Stimulated activated CD8-positive, alpha-beta memory T cell treated with anti-CD3 and anti-CD28 coated beads, Interleukin-4, amount 100 ng/mL, for 24 hours (primary cell): Measurements from ENCODE around the gene OS9.
A peak's percentile ranks its signal among the peaks of the same experiment; 100 is the strongest.
"Not testable (repeated sequence)": the region's sequence is repeated elsewhere in the genome, so short reads cannot be mapped to it uniquely, and the experiment has no call there.

Source experiments
- DNase-seq: peaks from one replicate; pipeline ENCODE4 v3.0.0-alpha.2; 2020; ENCODE audit warnings: low read depth

OS9 gene, protein sequence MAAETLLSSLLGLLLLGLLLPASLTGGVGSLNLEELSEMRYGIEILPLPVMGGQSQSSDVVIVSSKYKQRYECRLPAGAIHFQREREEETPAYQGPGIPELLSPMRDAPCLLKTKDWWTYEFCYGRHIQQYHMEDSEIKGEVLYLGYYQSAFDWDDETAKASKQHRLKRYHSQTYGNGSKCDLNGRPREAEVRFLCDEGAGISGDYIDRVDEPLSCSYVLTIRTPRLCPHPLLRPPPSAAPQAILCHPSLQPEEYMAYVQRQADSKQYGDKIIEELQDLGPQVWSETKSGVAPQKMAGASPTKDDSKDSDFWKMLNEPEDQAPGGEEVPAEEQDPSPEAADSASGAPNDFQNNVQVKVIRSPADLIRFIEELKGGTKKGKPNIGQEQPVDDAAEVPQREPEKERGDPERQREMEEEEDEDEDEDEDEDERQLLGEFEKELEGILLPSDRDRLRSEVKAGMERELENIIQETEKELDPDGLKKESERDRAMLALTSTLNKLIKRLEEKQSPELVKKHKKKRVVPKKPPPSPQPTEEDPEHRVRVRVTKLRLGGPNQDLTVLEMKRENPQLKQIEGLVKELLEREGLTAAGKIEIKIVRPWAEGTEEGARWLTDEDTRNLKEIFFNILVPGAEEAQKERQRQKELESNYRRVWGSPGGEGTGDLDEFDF

GRCh38 chr12:57693659-57694458 is at the start of gene OS9:
TSS of gene OS9 (plus strand) at chr12:57694132. CDS start at chr12:57694162, 30 bp downstream.
- DNase-seq: peak; percentile 85

GRCh38 chr12:57645990-57646658 is 47.8 kb upstream of the OS9 start:
- not testable (repeated sequence) for DNase-seq

DNA sequence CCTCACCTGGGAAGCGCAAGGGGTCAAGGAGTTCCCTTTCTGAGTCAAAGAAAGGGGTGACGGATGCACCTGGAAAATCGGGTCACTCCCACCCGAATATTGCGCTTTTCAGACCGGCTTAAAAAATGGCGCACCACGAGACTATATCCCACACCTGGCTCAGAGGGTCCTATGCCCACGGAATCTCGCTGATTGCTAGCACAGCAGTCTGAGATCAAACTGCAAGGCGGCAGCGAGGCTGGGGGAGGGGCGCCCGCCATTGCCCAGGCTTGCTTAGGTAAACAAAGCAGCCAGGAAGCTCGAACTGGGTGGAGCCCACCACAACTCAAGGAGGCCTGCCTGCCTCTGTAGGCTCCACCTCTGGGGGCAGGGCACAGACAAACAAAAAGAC is 47.3 kb upstream of the OS9 start:
- not testable (repeated sequence) for DNase-seq

GRCh38 chr12:57654042-57654441 is 39.9 kb upstream of the OS9 start:
- DNase-seq: no peak

- no peak for DNase-seq
These were observed 38.2 kb upstream of the OS9 start for GRCh38 chr12:57655541-57656240.

GRCh38 chr12:57656408-57656807 is 37.5 kb upstream of the OS9 start:
- DNase-seq: not testable (repeated sequence)

DNA sequence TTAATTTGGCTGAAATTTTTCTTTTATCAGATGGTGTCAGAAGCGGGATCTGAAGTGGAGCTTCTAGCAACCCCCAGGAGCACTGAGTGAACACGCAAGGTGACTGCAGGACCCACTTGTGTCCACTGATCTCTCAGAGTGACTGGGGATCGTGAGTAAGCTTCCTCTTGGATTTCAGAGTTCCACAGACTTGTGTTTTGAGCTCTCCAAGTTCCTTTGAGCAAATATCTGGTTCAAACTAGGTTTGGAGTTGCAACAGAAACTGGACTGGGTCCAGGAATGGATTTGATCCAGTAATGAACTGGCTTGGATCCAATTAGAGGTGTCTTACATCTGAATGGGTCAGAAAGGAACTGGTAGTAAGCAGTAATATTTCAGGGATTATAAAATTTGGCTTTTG is 36.2 kb upstream of the OS9 start:
- no peak for DNase-seq

GRCh38 chr12:57658890-57659289 is 35.0 kb upstream of the OS9 start:
- DNase-seq: no peak

GRCh38 chr12:57661376-57661775 is 32.6 kb upstream of the OS9 start:
- no peak for DNase-seq

DNA sequence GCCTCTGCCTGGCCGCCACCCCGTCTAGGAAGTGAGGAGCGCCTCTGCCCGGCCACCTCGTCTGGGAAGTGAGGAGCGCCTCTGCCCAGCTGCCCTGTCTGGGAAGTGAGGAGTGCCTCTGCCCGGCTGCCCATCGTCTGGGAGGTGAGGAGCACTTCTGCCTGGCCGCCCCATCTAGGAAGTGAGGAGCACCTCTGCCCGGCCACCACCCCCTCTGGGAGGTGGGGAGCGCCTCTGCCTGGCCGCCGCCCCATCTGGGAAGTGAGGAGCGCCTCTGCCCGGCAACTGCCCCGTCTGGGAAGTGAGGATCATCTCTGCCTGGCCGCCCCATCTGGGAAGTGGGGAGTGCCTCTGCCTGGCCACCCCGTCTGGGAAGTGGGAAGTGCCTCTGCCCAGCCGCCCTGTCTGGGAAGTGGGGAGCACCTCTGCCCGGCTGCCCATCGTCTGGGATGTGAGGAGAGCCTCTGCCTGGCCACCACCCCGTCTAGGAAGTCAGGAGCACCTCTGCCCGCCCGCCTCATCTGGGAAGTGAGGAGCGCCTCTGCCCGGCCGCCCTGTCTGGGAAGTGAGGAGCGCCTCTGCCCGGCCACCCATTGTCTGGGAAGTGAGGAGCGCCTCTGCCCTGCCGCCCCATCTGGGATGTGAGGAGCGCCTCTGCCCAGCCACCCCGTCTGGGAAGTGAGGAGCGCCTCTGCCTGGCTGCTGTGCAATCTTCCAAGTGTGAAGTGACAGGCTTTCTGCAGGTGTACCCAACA is 28.7 kb upstream of the OS9 start:
- DNase-seq: not testable (repeated sequence)

DNA sequence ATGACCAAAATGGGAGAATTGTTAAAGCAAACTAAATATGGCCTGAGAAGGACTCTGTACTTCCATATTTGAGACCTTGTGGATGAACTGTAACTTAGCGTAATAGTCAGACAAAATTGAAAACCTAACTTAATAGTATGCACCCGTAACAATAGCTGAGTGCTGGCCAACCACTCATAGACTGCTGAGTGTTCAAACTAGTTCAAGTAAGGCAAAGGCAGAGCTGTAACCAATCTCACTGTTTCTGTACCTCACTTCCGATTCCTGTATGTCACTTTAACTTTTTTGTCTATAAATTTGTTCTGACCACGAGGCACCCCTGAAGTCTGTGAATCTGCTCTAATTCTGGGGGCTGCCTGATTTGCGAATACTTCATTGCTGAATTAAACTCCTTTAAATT is 27.0 kb upstream of the OS9 start:
- DNase-seq: no peak

GRCh38 chr12:57669691-57670090 is 24.2 kb upstream of the OS9 start:
- DNase-seq: not testable (repeated sequence)

GRCh38 chr12:57671811-57672210 is 22.1 kb upstream of the OS9 start:
- DNase-seq: not testable (repeated sequence)

GRCh38 chr12:57672801-57673200 is 21.1 kb upstream of the OS9 start:
- no peak for DNase-seq

DNA sequence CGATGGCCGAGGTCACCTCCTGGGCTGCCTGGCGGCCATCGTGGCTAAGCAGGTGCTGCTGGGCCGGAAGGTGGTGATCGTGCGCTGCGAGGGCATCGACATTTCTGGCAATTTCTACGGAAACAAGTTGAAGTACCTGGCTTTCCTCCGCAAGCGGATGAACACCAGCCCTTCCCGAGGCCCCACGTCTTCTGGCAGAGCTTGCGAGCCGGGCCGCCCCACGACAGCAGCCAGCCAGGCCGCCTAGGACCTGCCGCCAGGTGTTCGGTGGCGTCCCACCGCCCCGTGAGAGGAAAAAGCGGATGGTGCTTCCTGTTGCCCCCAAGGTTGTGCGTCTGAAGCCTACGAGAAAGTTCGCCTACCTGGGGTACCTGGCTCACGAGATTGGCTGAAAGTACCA is 19.2 kb upstream of the OS9 start:
- no peak for DNase-seq

- not testable (repeated sequence) for DNase-seq
These were observed 16.0 kb upstream of the OS9 start for GRCh38 chr12:57677947-57678346.

DNA sequence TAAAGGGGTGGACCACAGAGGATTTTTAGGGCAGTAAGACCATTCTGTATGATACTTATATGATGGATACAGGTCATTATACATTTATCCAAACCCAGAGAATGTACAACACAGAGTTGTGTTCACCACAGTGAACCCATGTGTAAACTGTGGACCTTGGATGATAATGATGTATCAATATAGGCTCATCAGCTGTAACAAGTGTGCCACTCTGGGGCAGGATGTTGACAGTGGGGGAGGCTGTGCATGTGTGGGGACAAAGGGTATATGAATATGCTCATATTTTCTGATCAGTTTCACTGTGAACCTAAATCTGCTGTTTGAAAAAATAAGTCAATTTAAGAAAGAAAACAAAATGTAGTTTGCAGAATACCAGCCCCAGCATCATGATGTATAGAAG is 14.2 kb upstream of the OS9 start:
- DNase-seq: no peak

GRCh38 chr12:57687862-57688261 is 6.1 kb upstream of the OS9 start:
- no peak for DNase-seq

DNA sequence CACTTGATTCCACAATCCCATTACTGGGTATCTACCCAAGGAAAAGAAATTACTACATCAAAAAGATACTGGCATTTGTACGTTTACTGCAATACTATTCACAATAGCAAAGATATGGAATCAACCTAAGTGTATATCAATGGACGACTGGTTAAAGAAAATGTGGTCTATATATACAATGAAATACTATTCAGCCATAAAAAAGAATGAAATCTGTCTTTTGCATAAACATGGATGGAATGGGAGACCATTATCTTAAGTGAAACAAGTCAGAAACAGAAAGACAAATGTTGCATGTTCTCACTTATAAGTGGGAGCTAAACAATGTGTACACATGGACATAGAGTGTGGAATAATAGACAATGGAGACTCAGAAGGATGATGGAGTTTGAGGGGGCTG is 5.0 kb upstream of the OS9 start:
- no peak for DNase-seq

GRCh38 chr12:57692500-57692899 is 1.4 kb upstream of the OS9 start:
- DNase-seq: no peak

- DNase-seq: no peak
These were observed 644 bp upstream of the OS9 start for GRCh38 chr12:57693317-57693658.
